NOMO-1 (cell line): ENCODE measurements around the gene STX16.
A peak's percentile ranks its signal among the peaks of the same experiment; 100 is the strongest.

Experiments used
- DNase-seq, 2 experiments: peaks; one replicate each; lab custom pipeline; 2025; ENCODE audit not compliant: unreplicated experiment in 2 of 2; lab: John Stamatoyannopoulos, UW

The STX16 gene

DNA sequence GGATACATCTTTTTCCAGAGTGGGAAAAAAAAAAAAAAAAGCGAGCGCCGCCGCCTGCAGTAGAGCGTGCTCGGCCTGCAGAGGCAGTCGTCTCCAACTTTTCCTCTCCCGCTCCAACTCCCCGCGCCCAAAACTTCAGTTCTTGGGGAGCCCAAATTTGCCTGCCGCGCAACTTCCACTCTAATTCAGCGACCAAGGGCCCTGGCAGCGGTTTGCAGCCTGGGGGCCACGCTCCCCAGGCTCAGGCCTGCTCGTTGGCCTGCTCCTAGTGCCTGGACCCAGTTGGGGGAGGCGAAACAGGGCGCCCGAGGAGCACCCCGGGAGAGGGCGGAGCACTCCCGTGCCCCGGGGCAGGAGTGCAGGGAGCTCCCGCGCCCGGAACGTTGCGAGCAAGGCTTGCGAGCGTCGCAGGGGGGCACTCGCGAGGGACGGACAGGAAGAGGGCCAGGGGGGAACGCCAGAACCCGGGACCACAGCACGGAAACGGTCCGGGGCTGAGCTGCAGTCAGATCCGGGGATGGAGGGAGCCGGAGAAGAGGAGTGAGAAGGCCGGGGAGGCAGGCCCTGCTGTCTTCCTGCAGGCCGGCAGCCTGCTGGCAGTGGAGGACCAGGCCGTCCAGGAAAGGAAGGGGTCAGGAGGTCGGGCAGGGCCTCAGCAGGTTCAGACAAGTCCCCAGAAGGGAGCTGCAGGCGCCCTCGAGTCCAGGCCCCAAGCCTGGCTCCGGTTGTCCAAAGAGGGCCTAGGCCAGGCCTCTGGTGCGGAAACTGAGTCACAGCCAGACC lies at the start of gene STX16:
Gene STX16 (plus strand): TSS at position 508 of the 783 bp plus-strand sequence. CDS start 724 bp downstream, outside the sequence.
- peak; percentile 77 to 89 for DNase-seq

- DNase-seq = no peak
Observed at GRCh38 chr20:58602124-58602523, 49.0 kb upstream of the STX16 start.

DNA sequence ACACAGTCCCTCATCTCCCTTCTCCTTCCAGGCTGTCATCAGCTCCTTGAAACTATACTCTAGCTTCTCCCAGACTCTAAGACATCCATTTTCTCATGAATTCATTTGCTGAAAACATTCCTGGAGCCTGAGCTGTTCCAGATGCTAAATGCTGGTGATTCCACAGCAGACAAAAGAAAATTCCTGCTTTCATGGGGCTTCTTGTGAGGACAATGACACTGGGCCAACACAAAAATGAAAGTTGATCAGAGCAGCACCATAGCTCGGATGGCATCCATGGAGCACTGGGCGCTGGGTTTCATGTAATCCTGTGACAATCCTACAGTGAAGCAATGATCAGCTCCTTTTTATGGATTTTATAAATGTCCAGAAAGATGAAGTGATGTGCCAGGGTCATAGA lies 47.4 kb upstream of the STX16 start:
- no peak for DNase-seq

GRCh38 chr20:58604128-58604881 lies 46.8 kb upstream of the STX16 start:
- no peak for DNase-seq

- DNase-seq = no peak
Observed at GRCh38 chr20:58605292-58606065, 45.6 kb upstream of the STX16 start.

DNA sequence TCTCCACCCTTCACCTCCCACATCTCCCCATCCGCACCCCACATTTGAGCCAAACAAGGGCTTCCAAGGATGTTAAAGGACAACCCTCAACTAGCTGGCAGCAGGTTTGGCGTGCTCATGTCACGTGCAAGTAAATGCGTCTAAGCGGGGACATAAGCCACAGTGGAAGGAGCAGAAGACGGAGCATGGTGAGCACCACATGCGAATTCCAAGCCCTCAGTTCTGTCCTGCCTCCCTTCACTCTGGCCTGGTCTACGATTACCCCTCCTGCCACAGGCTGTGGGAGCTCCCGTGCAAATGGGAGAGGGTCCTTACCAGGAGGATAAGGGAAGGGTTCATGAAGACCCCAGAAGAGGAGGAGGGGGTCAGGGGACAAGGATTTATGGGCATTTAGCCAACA lies 44.9 kb upstream of the STX16 start:
- no peak for DNase-seq

- DNase-seq = no peak
Observed at GRCh38 chr20:58608096-58608840, 42.8 kb upstream of the STX16 start.

DNA sequence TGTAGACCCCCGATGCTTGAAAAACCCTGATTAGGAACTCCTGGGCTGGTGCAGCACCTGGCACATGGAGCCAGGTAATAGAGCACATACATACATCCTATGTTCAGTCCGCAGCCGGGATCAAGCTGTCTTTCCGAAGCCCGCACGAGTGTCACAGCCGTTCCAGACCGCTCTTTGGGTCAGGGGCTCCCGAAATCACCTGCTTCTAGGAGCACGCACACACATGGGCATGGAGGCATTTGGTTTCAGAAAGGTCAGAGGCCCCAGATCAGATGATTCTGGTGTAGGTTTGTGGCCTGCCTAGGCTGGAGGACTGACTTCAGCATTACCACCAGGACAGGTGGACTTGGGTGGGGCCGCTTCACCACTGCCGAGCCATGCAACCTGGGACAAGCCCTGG lies 42.1 kb upstream of the STX16 start:
- no peak for DNase-seq

DNA sequence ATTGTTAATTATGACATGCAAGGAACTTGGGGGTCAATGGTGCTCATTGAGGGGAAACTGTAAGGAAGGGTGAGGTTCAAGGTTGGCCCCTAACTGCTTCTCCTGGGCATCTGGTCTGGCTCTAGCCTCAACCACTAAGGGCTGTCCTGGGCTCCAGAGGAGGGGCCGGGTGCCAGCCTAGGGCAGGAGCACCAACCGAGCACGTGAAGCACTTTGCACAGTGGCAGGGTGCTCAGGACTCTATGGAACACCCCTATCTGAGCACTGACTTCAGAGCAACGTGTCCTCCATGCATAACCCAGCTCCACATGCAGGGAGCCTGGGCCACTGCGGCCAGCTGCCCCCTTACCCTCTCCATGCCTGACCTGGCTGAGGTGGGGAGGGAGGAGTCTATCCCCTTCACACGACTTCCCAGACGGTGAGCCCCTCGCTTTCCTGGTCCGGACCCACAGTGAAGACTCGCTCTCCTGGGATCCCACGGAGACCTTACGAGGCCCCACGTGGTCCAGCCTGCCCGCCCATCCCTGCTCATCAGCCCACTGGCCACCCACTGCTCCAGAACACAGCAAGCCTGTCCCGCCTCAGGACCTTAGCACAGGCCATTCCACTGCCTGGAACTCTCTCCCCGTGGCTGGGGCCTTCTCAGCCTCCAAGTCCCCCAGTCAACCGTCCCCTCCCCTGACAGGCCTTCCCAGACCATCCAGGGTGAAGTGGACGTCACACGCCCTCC lies 40.8 kb upstream of the STX16 start:
- no peak for DNase-seq

DNA sequence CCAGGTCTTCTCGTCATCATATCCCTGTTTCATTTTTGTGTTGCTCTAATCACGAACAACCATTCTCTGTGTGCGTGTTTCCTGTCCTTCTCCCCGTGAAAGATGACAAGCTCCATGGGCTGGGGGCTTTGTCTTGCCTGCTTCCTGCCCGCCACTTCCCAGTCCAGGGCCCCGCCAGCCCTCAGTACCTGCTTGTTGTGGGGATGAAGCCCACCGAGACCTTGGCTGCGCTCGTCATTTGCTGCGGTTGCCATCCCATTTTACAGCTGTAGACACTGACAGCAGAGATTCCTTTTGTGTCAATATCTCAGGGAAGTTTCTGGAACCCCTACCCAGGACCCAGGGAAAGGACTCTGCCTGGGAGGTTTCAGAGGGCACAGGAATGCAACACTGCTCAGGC lies 40.3 kb upstream of the STX16 start:
- DNase-seq = no peak

- DNase-seq = no peak
Observed at GRCh38 chr20:58611236-58612030, 39.6 kb upstream of the STX16 start.

- DNase-seq = no peak
Observed at GRCh38 chr20:58612121-58612691, 38.9 kb upstream of the STX16 start.

- DNase-seq = no peak
Observed at GRCh38 chr20:58613061-58613854, 37.8 kb upstream of the STX16 start.

- no peak for DNase-seq
Observed at GRCh38 chr20:58614366-58614765, 36.7 kb upstream of the STX16 start.

- DNase-seq = no peak
Observed at GRCh38 chr20:58614984-58615760, 35.9 kb upstream of the STX16 start.

DNA sequence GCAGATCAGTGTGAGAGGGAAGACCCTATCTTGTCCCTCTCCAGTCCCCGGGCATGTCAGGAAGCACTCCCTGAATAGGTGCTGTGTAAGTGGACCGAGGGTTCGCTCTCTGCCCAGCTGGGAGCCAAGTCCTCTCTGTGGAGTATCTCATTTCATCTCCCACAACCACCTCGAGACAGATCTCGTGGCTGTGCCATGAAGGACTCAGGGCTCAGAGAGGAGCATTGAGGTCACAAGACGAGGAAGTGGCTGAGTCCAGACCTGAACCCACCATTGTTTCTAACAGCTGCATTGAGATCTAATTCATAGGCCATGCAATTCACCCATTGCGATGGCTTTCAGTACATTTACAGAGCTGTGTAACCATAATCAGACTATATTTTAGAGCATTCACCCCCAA lies 34.7 kb upstream of the STX16 start:
- no peak for DNase-seq

- DNase-seq = no peak
Observed at GRCh38 chr20:58617158-58617557, 33.9 kb upstream of the STX16 start.
